ENCODE measurements around the gene HSPA9.
"Not testable (repeated sequence)": the region's sequence is repeated elsewhere in the genome, so short reads cannot be mapped to it uniquely, and the experiment has no call there.

HSPA9 gene

GRCh38 chr5:138520971-138521370 lies 54.2 kb downstream of the HSPA9 start:
- H3K4me1 ChIP-seq: peaks cover 24% of the 10 kb centered on the region
- no peaks in the 10 kb centered on the region for H3K9me3 ChIP-seq
- DNase-seq (ENCODE audit: low spot score in 2 of 2): peak in 1 of 2 experiments; percentile 0
- no peak overlapping the region for H3K4me3 ChIP-seq
- H3K27me3 ChIP-seq (ENCODE audit: low read depth): no peaks in the 10 kb centered on the region
- in situ Hi-C loops (cut with MboI; ENCODE audit: low sequenced_read_pairs): loop anchor here (25.0 kb wide), 1 partner anchor 334 kb away; the partner anchor contains the start of genes BRD8 and KIF20A
- H3K36me3 ChIP-seq (replicated peaks): peaks cover 40% of the 10 kb centered on the region

GRCh38 chr5:138517437-138517836 lies 57.8 kb downstream of the HSPA9 start:
- H3K36me3 ChIP-seq (replicated peaks): peaks cover 61% of the 10 kb centered on the region
- H3K9me3 ChIP-seq: no peaks in the 10 kb centered on the region
- H3K27me3 ChIP-seq (ENCODE audit: low read depth): no peaks in the 10 kb centered on the region
- H3K4me3 ChIP-seq: no peak overlapping the region
- in situ Hi-C loops (cut with MboI; ENCODE audit: low sequenced_read_pairs): loop anchor here (25.0 kb wide), 1 partner anchor 330 kb away; the partner anchor contains the start of genes BRD8 and KIF20A
- no peak for DNase-seq (ENCODE audit: low spot score in 2 of 2)
- peaks cover 9% of the 10 kb centered on the region for H3K4me1 ChIP-seq

GRCh38 chr5:138515556-138516245 lies 59.5 kb downstream of the HSPA9 start:
- no peak overlapping the region for H3K4me3 ChIP-seq
- H3K36me3 ChIP-seq (replicated peaks): peaks cover 75% of the 10 kb centered on the region
- in situ Hi-C loops (cut with MboI; ENCODE audit: low sequenced_read_pairs): loop anchor here (25.0 kb wide), 1 partner anchor 328 kb away; the partner anchor contains the start of genes BRD8 and KIF20A
- no peaks in the 10 kb centered on the region for H3K9me3 ChIP-seq
- no peaks in the 10 kb centered on the region for H3K27me3 ChIP-seq (ENCODE audit: low read depth)
- DNase-seq (ENCODE audit: low spot score in 2 of 2): no peak
- H3K4me1 ChIP-seq: no peaks in the 10 kb centered on the region

GRCh38 chr5:138514021-138514420 lies 61.2 kb downstream of the HSPA9 start:
- in situ Hi-C loops (cut with MboI; ENCODE audit: low sequenced_read_pairs): loop anchor here (25.0 kb wide), 1 partner anchor 327 kb away; the partner anchor contains the start of genes BRD8 and KIF20A
- Histone ChIP-seq H3K27me3 (ENCODE audit: low read depth) (no peaks in the 10 kb centered on the region), H3K4me3 (no peak overlapping the region), H3K4me1 (no peaks in the 10 kb centered on the region), H3K9me3 (no peaks in the 10 kb centered on the region), H3K36me3 (replicated peaks) (peaks cover 83% of the 10 kb centered on the region)
- DNase-seq (ENCODE audit: low spot score in 2 of 2): no peak

- in situ Hi-C loops (cut with MboI; ENCODE audit: low sequenced_read_pairs): loop anchor here (25.0 kb wide), 1 partner anchor 322 kb away; the partner anchor contains the start of genes BRD8 and KIF20A
- Histone ChIP-seq H3K4me1 (no peaks in the 10 kb centered on the region), H3K9me3 (no peaks in the 10 kb centered on the region), H3K27me3 (ENCODE audit: low read depth) (no peaks in the 10 kb centered on the region), H3K36me3 (replicated peaks) (peaks cover 58% of the 10 kb centered on the region), H3K4me3 (no peak overlapping the region)
- no peak for DNase-seq (ENCODE audit: low spot score in 2 of 2)
Measured at GRCh38 chr5:138508958-138509357, 66.2 kb downstream of the HSPA9 start.

- peaks cover 43% of the 10 kb centered on the region for H3K36me3 ChIP-seq (replicated peaks)
- H3K27me3 ChIP-seq (ENCODE audit: low read depth); H3K9me3 ChIP-seq; H3K4me3 ChIP-seq; H3K4me1 ChIP-seq; DNase-seq (ENCODE audit: low spot score in 2 of 2): not testable (repeated sequence)
- in situ Hi-C loops (cut with MboI; ENCODE audit: low sequenced_read_pairs): loop anchor here (25.0 kb wide), 1 partner anchor 320 kb away; the partner anchor contains the start of genes BRD8 and KIF20A
Measured at GRCh38 chr5:138507485-138507884, 67.7 kb downstream of the HSPA9 start.

GRCh38 chr5:138506370-138507306 lies 68.6 kb downstream of the HSPA9 start:
- peaks cover 37% of the 10 kb centered on the region for H3K36me3 ChIP-seq (replicated peaks)

GRCh38 chr5:138504799-138505198 lies 70.4 kb downstream of the HSPA9 start:
- H3K27me3 ChIP-seq (ENCODE audit: low read depth): no peaks in the 10 kb centered on the region
- DNase-seq (ENCODE audit: low spot score in 2 of 2): no peak
- H3K36me3 ChIP-seq (replicated peaks): peaks cover 24% of the 10 kb centered on the region
- no peaks in the 10 kb centered on the region for H3K4me1 ChIP-seq
- in situ Hi-C loops (cut with MboI; ENCODE audit: low sequenced_read_pairs): loop anchor here (5.0 to 25.0 kb wide), 2 partner anchors 52 to 317 kb away; partner anchors contain the start of genes BRD8 and KIF20A
- H3K9me3 ChIP-seq: no peaks in the 10 kb centered on the region
- H3K4me3 ChIP-seq: no peak overlapping the region

More at GRCh38 chr5:138506370-138507306, 68.6 kb downstream of the HSPA9 start:
- Histone ChIP-seq H3K9me3 (no peaks in the 10 kb centered on the region), H3K27me3 (ENCODE audit: low read depth) (no peaks in the 10 kb centered on the region), H3K4me1 (no peaks in the 10 kb centered on the region), H3K4me3 (no peak overlapping the region)
- in situ Hi-C loops (cut with MboI; ENCODE audit: low sequenced_read_pairs): loop anchor here (25.0 kb wide), 1 partner anchor 319 kb away; the partner anchor contains the start of genes BRD8 and KIF20A
- no peak for DNase-seq (ENCODE audit: low spot score in 2 of 2)
